Measurements from ENCODE around the gene CALN1.

CALN1 gene

GRCh38 chr7:71776726-71777125, 635.4 kb downstream of the CALN1 start:
- no peak for TF ChIP-seq SUZ12 (IDR thresholded peaks at IDR 0.05; ENCODE audit: extremely low read depth, insufficient read depth, insufficient read length)
- TF ChIP-seq YY1 (IDR thresholded peaks at IDR 0.05; ENCODE audit: insufficient read depth, insufficient read length), result no peak
- no peak for TF ChIP-seq ZNF274 (IDR thresholded peaks at IDR 0.05; ENCODE audit: low read depth, low read length)
- peaks cover 39% of the 10 kb centered on the region for H3K27me3 ChIP-seq (ENCODE audit: insufficient read depth, insufficient read length)
- no peaks in the 10 kb centered on the region for H3K36me3 ChIP-seq (ENCODE audit: insufficient read depth, insufficient read length, low read length)
- no peak overlapping the region for H3K4me3 ChIP-seq (ENCODE audit: insufficient read length, low read depth)
- DNase-seq (ENCODE audit: low read depth, low spot score), result no peak
- H3K9ac ChIP-seq (ENCODE audit: insufficient read length, low read depth), result no peak overlapping the region
- H3K4me1 ChIP-seq (ENCODE audit: insufficient read depth, insufficient read length), result peaks cover 4% of the 10 kb centered on the region
- H3K9me3 ChIP-seq (ENCODE audit: insufficient read depth, low read length), result no peaks in the 10 kb centered on the region

DNA sequence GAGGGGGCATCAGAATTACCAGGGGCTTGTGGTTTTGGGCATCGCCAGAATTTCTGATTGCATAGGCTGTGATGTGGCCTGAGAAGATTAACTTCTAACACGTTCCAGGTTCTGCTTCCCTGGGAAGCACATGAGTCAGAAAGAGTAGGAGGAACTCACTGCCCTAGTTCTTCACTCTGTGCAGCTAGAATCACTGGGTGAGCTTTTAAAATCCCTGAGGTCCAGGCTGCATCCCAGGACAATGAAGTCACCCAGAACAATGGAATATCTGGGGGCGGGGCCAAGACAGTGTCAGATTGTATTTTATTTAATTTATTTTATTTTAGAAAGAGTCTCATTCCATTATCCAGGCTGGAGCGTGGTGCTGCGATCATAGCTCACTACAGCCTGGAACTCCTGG, 636.5 kb downstream of the CALN1 start:
- H3K4me3 ChIP-seq (ENCODE audit: insufficient read length, low read depth), result no peak overlapping the region
- H3K36me3 ChIP-seq (ENCODE audit: insufficient read depth, insufficient read length, low read length), result no peaks in the 10 kb centered on the region
- H3K9ac ChIP-seq (ENCODE audit: insufficient read length, low read depth), result no peak overlapping the region
- H3K27me3 ChIP-seq (ENCODE audit: insufficient read depth, insufficient read length), result peaks cover 28% of the 10 kb centered on the region
- no peaks in the 10 kb centered on the region for H3K9me3 ChIP-seq (ENCODE audit: insufficient read depth, low read length)
- H3K4me1 ChIP-seq (ENCODE audit: insufficient read depth, insufficient read length), result no peaks in the 10 kb centered on the region
- DNase-seq (ENCODE audit: low read depth, low spot score), result no peak
- TF ChIP-seq ZNF274 (IDR thresholded peaks at IDR 0.05; ENCODE audit: low read depth, low read length), result no peak
- TF ChIP-seq YY1 (IDR thresholded peaks at IDR 0.05; ENCODE audit: insufficient read depth, insufficient read length), result no peak
- no peak for TF ChIP-seq SUZ12 (IDR thresholded peaks at IDR 0.05; ENCODE audit: extremely low read depth, insufficient read depth, insufficient read length)

DNA sequence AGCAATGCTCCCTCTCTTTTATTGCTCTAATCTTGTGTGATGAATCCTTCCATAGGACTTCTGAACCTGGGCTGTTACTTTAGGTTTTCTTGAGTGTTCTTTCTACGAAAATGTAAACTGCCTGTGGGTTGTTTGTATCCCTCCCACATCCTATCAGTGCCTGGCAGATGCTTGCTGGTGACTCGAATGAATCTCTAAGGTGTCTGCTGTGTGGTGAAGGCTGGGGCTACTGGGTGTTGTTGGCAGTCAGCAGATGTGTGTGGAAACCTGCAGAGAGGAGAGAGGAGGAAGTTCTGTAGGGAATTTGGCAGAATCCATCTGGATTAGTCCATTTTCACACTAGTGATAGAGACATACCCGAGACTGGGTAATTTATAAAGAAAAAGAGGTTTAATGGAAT, 639.4 kb downstream of the CALN1 start:
- no peak for TF ChIP-seq YY1 (IDR thresholded peaks at IDR 0.05; ENCODE audit: insufficient read depth, insufficient read length)
- no peak for TF ChIP-seq SUZ12 (IDR thresholded peaks at IDR 0.05; ENCODE audit: extremely low read depth, insufficient read depth, insufficient read length)
- no peak for TF ChIP-seq ZNF274 (IDR thresholded peaks at IDR 0.05; ENCODE audit: low read depth, low read length)
- DNase-seq (ENCODE audit: low read depth, low spot score), result no peak
- Histone ChIP-seq H3K27me3 (ENCODE audit: insufficient read depth, insufficient read length) (peaks cover 6% of the 10 kb centered on the region), H3K36me3 (ENCODE audit: insufficient read depth, insufficient read length, low read length) (no peaks in the 10 kb centered on the region), H3K4me3 (ENCODE audit: insufficient read length, low read depth) (no peak overlapping the region), H3K4me1 (ENCODE audit: insufficient read depth, insufficient read length) (no peaks in the 10 kb centered on the region), H3K9me3 (ENCODE audit: insufficient read depth, low read length) (no peaks in the 10 kb centered on the region), H3K9ac (ENCODE audit: insufficient read length, low read depth) (no peak overlapping the region)

DNA sequence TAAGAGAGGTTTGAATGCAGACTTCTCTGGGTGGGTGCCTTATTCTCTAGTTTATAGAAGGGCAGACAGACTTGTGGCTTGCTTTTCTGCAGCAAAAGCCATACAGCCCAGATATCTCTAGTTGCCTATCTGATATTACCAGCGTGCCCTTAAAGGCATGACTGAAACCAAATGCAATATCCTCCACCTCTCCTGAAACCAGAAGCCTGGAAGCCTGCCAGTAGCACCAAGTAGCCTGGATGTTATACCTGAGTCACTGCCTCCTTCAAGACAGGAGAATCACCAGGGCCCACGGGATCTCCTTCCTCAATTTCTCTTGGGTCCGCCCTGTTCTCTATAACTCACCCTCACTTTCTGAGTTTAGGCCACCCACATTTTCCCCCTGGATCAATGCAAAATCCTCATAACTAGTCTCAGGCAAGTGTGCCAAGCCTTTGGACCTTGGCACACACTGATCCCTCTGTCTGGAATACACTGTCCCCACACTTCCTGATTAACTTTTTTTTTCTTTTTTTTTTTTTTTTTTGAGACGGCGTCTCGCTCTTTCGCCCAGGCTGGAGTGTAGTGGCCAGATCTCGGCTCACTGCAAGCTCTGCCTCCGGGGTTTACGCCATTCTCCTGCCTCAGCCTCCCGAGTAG, 641.8 kb downstream of the CALN1 start:
- Histone ChIP-seq H3K9me3 (ENCODE audit: insufficient read depth, low read length) (no peaks in the 10 kb centered on the region), H3K27me3 (ENCODE audit: insufficient read depth, insufficient read length) (peaks cover 3% of the 10 kb centered on the region), H3K4me1 (ENCODE audit: insufficient read depth, insufficient read length) (no peaks in the 10 kb centered on the region), H3K9ac (ENCODE audit: insufficient read length, low read depth) (no peak overlapping the region), H3K4me3 (ENCODE audit: insufficient read length, low read depth) (no peak overlapping the region), H3K36me3 (ENCODE audit: insufficient read depth, insufficient read length, low read length) (no peaks in the 10 kb centered on the region)
- TF ChIP-seq YY1 (IDR thresholded peaks at IDR 0.05; ENCODE audit: insufficient read depth, insufficient read length), result no peak
- TF ChIP-seq SUZ12 (IDR thresholded peaks at IDR 0.05; ENCODE audit: extremely low read depth, insufficient read depth, insufficient read length), result no peak
- no peak for TF ChIP-seq ZNF274 (IDR thresholded peaks at IDR 0.05; ENCODE audit: low read depth, low read length)
- DNase-seq (ENCODE audit: low read depth, low spot score), result no peak

DNA sequence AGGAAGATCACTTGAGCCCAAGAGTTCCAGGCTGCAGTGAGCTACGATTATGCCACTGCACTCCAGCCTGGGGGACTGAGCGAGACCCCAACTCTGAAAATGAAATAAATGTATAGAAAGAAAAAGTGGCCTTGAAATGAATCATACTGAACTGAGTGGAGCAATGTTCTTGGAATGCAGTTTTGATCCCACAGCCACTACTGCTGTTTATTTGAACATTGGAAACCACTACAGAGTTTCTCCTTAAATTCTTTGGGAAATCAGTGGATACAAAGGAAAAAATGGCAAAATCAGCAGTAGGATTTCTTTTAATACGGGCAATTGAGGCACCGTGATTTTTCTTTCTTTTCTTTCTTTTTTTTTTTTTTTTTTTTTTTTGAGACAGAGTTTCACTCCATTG, 642.8 kb downstream of the CALN1 start:
- TF ChIP-seq ZNF274 (IDR thresholded peaks at IDR 0.05; ENCODE audit: low read depth, low read length), result no peak
- TF ChIP-seq YY1 (IDR thresholded peaks at IDR 0.05; ENCODE audit: insufficient read depth, insufficient read length), result no peak
- no peak for TF ChIP-seq SUZ12 (IDR thresholded peaks at IDR 0.05; ENCODE audit: extremely low read depth, insufficient read depth, insufficient read length)
- H3K4me1 ChIP-seq (ENCODE audit: insufficient read depth, insufficient read length), result no peaks in the 10 kb centered on the region
- H3K4me3 ChIP-seq (ENCODE audit: insufficient read length, low read depth), result no peak overlapping the region
- no peak overlapping the region for H3K9ac ChIP-seq (ENCODE audit: insufficient read length, low read depth)
- H3K9me3 ChIP-seq (ENCODE audit: insufficient read depth, low read length), result no peaks in the 10 kb centered on the region
- no peaks in the 10 kb centered on the region for H3K36me3 ChIP-seq (ENCODE audit: insufficient read depth, insufficient read length, low read length)
- H3K27me3 ChIP-seq (ENCODE audit: insufficient read depth, insufficient read length), result peaks cover under 1% of the 10 kb centered on the region
- DNase-seq (ENCODE audit: low read depth, low spot score), result no peak

DNA sequence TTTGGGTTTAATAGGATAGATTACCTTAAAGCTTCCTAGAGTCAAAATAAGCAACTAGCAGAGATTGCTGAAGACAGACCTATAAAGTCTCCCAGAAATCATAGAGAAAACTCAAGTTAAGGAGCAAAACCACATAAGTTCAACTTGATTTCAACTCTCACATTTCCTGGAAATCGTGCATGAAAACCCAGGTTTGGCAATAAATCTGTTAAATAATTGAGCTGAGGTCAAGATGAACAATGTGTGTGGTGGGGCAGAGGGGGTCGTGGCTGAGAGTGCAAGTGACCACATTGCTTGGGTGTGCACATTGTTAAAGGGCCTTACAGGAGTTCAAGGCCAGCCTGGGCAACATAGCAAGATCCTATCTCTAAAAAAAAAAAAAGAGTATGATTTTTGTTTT, 643.7 kb downstream of the CALN1 start:
- Histone ChIP-seq H3K4me3 (ENCODE audit: insufficient read length, low read depth) (no peak overlapping the region), H3K27me3 (ENCODE audit: insufficient read depth, insufficient read length) (no peaks in the 10 kb centered on the region), H3K4me1 (ENCODE audit: insufficient read depth, insufficient read length) (no peaks in the 10 kb centered on the region), H3K36me3 (ENCODE audit: insufficient read depth, insufficient read length, low read length) (no peaks in the 10 kb centered on the region), H3K9ac (ENCODE audit: insufficient read length, low read depth) (no peak overlapping the region), H3K9me3 (ENCODE audit: insufficient read depth, low read length) (no peaks in the 10 kb centered on the region)
- TF ChIP-seq ZNF274 (IDR thresholded peaks at IDR 0.05; ENCODE audit: low read depth, low read length) (no peak), SUZ12 (IDR thresholded peaks at IDR 0.05; ENCODE audit: extremely low read depth, insufficient read depth, insufficient read length) (no peak), YY1 (IDR thresholded peaks at IDR 0.05; ENCODE audit: insufficient read depth, insufficient read length) (no peak)
- DNase-seq (ENCODE audit: low read depth, low spot score), result no peak

- Histone ChIP-seq H3K9ac (ENCODE audit: insufficient read length, low read depth) (no peak overlapping the region), H3K36me3 (ENCODE audit: insufficient read depth, insufficient read length, low read length) (no peaks in the 10 kb centered on the region), H3K4me1 (ENCODE audit: insufficient read depth, insufficient read length) (no peaks in the 10 kb centered on the region), H3K4me3 (ENCODE audit: insufficient read length, low read depth) (no peak overlapping the region), H3K9me3 (ENCODE audit: insufficient read depth, low read length) (no peaks in the 10 kb centered on the region), H3K27me3 (ENCODE audit: insufficient read depth, insufficient read length) (no peaks in the 10 kb centered on the region)
- DNase-seq (ENCODE audit: low read depth, low spot score), result no peak
- TF ChIP-seq SUZ12 (IDR thresholded peaks at IDR 0.05; ENCODE audit: extremely low read depth, insufficient read depth, insufficient read length) (no peak), ZNF274 (IDR thresholded peaks at IDR 0.05; ENCODE audit: low read depth, low read length) (no peak), YY1 (IDR thresholded peaks at IDR 0.05; ENCODE audit: insufficient read depth, insufficient read length) (no peak)
Observed at GRCh38 chr7:71766016-71766415, 646.1 kb downstream of the CALN1 start.
